HL-60/S4 treated with retinoic acid at 250 ng/mL for 4 days and 3 days (cell line): ENCODE measurements around the gene ADPRM.
"Not testable (repeated sequence)": the region's sequence is repeated elsewhere in the genome, so short reads cannot be mapped to it uniquely, and the experiment has no call there.

Experiments
- in situ Hi-C: fragments of 300-500 bp; cut with MboI; formaldehyde crosslinking; loops from 2 replicates; pipeline ENCODE4 v1.7.0; 2022; ENCODE audit warnings: low sequenced_read_pairs

ADPRM gene

GRCh38 chr17:10698096-10698818 lies 863 bp downstream of the ADPRM start:
- in situ Hi-C loops = no loop called here

GRCh38 chr17:10699856-10700255 lies 2.5 kb downstream of the ADPRM start:
- in situ Hi-C loops = no loop called here

- in situ Hi-C loops = no loop called here
Measured at GRCh38 chr17:10702574-10702973, 5.2 kb downstream of the ADPRM start.

GRCh38 chr17:10705727-10706126 lies 8.3 kb downstream of the ADPRM start:
- in situ Hi-C loops = no loop called here

GRCh38 chr17:10713318-10713717 lies 15.9 kb downstream of the ADPRM start:
- in situ Hi-C loops = no loop called here

GRCh38 chr17:10716218-10716617 lies 18.8 kb downstream of the ADPRM start:
- in situ Hi-C loops = no loop called here

- in situ Hi-C loops = no loop called here
Measured at GRCh38 chr17:10718547-10718946, 21.2 kb downstream of the ADPRM start.

- in situ Hi-C loops = no loop called here
Measured at GRCh38 chr17:10724546-10725195, 27.3 kb downstream of the ADPRM start.

GRCh38 chr17:10725262-10725661 lies 27.9 kb downstream of the ADPRM start:
- in situ Hi-C loops = no loop called here

GRCh38 chr17:10726196-10726595 lies 28.8 kb downstream of the ADPRM start:
- in situ Hi-C loops = no loop called here

GRCh38 chr17:10727192-10727591 lies 29.8 kb downstream of the ADPRM start:
- in situ Hi-C loops = no loop called here

GRCh38 chr17:10728331-10728892 lies 31.0 kb downstream of the ADPRM start:
- in situ Hi-C loops = no loop called here

GRCh38 chr17:10729334-10730193 lies 32.2 kb downstream of the ADPRM start, which contains the start of gene TMEM220:
Gene TMEM220 (minus strand): TSS chr17:10730023. CDS start chr17:10729851, 172 bp downstream.
- in situ Hi-C loops = no loop called here

GRCh38 chr17:10730247-10730646 lies 32.9 kb downstream of the ADPRM start:
- in situ Hi-C loops = not testable (repeated sequence)

GRCh38 chr17:10731408-10731879 lies 34.0 kb downstream of the ADPRM start:
- in situ Hi-C loops = no loop called here

- in situ Hi-C loops = not testable (repeated sequence)
Measured at GRCh38 chr17:10732121-10732520, 34.7 kb downstream of the ADPRM start.

- in situ Hi-C loops = no loop called here
Measured at GRCh38 chr17:10733666-10734065, 36.3 kb downstream of the ADPRM start.

- in situ Hi-C loops = no loop called here
Measured at GRCh38 chr17:10735251-10735650, 37.9 kb downstream of the ADPRM start.

GRCh38 chr17:10735821-10736220 lies 38.4 kb downstream of the ADPRM start:
- in situ Hi-C loops = no loop called here

- in situ Hi-C loops = no loop called here
Measured at GRCh38 chr17:10737168-10737622, 39.8 kb downstream of the ADPRM start.

- in situ Hi-C loops = no loop called here
Measured at GRCh38 chr17:10737736-10738135, 40.3 kb downstream of the ADPRM start.
